ENCODE results near the gene COPS9.

GRCh38 chr2:240145461-240145860 is 9.4 kb upstream of the COPS9 start:
- TF ChIP-seq CTCF (IDR thresholded peaks at IDR 0.05; ENCODE audit: low read depth, low read length) (no peak), MAX (IDR thresholded peaks at IDR 0.05; ENCODE audit: low read depth, low read length) (no peak), MYC (IDR thresholded peaks at IDR 0.05; ENCODE audit: low read depth, low read length) (no peak), POLR2A (IDR thresholded peaks at IDR 0.05; ENCODE audit: extremely low read depth, insufficient read length) (no peak)

Measured in NB4 (cell line).